H1 (cell line): ENCODE data around the gene TTC23. TPM values are rescaled to one million over a fixed set of nuclear protein-coding genes. Genes with fewer than 3 reads are reported as not detected.

ENCODE experiments used
- CTCF ChIA-PET: fragments of 300-600 bp; sonication (Branson Sonifier 250); formaldehyde crosslinking; loops from one replicate; lab custom pipeline; 2021; ENCODE audit not compliant: partially characterized antibody; lab: Charles Lee
- POLR2A ChIA-PET: fragments of 300-600 bp; sonication (Branson Sonifier 250); formaldehyde crosslinking; loops from one replicate; lab custom pipeline; 2021; ENCODE audit warnings: inconsistent platforms; ENCODE audit not compliant: partially characterized antibody; lab: Charles Lee
- DNase-seq, 2 experiments: peaks; one replicate each; pipeline versions ENCODE4 v3.0.0 to v3.0.0-alpha.2; 2010 to 2022; ENCODE audit warnings: low spot score in 2 of 2, low read depth in 1 of 2, mixed read lengths in 1 of 2
- FAIRE-seq: peaks from 2 replicates; lab custom pipeline; 2011; peaks lifted over from hg19 to GRCh38; lab: Jason Lieb, UNC
- H2AFZ ChIP-seq: 2 replicates; pipeline ENCODE4 v1.8.1; 2012; ENCODE audit warnings: low read length, inconsistent platforms
- H2AK5ac ChIP-seq: 2 replicates; pipeline ENCODE4 v1.6.1; 2013; ENCODE audit warnings: low read depth, low read length
- H2BK120ac ChIP-seq: replicated peaks from 2 replicates; pipeline ENCODE3; 2013; ENCODE audit warnings: low read depth, low read length, inconsistent platforms
- H2BK12ac ChIP-seq: 2 replicates; pipeline ENCODE4 v1.6.1; 2013; ENCODE audit warnings: low read depth, low read length
- H2BK15ac ChIP-seq: 2 replicates; pipeline ENCODE4 v1.6.1; 2013; ENCODE audit warnings: low read length
- H2BK20ac ChIP-seq: 2 replicates; pipeline ENCODE4 v1.6.1; 2013; ENCODE audit warnings: low read length
- H2BK5ac ChIP-seq: 2 replicates; pipeline ENCODE4 v1.6.1; 2013; ENCODE audit warnings: low read depth, low read length
- H3K14ac ChIP-seq: 2 replicates; pipeline ENCODE4 v1.6.1; 2013; ENCODE audit warnings: inconsistent platforms; ENCODE audit not compliant: insufficient read length
- H3K18ac ChIP-seq: 2 replicates; pipeline ENCODE4 v1.6.1; 2013; ENCODE audit warnings: low read length; ENCODE audit errors: extremely low read depth
- H3K23ac ChIP-seq: 2 replicates; pipeline ENCODE4 v1.6.1; 2013; ENCODE audit warnings: inconsistent platforms; ENCODE audit not compliant: insufficient read length
- H3K23me2 ChIP-seq: 2 replicates; pipeline ENCODE4 v1.6.1; 2013; ENCODE audit warnings: low read depth, low read length
- H3K27ac ChIP-seq: 2 replicates; pipeline ENCODE4 v1.6.1; 2011; ENCODE audit warnings: low read depth, low read length, inconsistent platforms
- H3K27me3 ChIP-seq, 4 experiments: replicated peaks in 1 of 4; 1 replicate in 1 of 4; 2 replicates in 3 of 4; pipeline versions ENCODE4 v1.6.1 to v1.8.1; 2011 to 2013; ENCODE audit warnings: low read length in 3 of 4, mild to moderate bottlenecking in 3 of 4, inconsistent platforms in 2 of 4, mixed read lengths in 2 of 4, moderate library complexity in 1 of 4; ENCODE audit not compliant: control insufficient read depth in 3 of 4, insufficient read depth in 3 of 4; ENCODE audit errors: extremely low read depth in 1 of 4
- H3K36me3 ChIP-seq, 4 experiments: 2 replicates each; pipeline versions ENCODE4 v1.6.1 to v1.8.1; 2011 to 2013; ENCODE audit warnings: mild to moderate bottlenecking in 4 of 4, low read length in 3 of 4, moderate library complexity in 2 of 4, control low read depth in 1 of 4, inconsistent platforms in 1 of 4; ENCODE audit not compliant: insufficient read depth in 4 of 4, control insufficient read depth in 2 of 4
- H3K4ac ChIP-seq: replicated peaks from 2 replicates; pipeline ENCODE3; 2013; ENCODE audit warnings: low read length, low read depth, mixed read lengths, inconsistent platforms; ENCODE audit not compliant: insufficient read length
- H3K4me1 ChIP-seq, 4 experiments: replicated peaks in 1 of 4; 1 replicate in 1 of 4; 2 replicates in 3 of 4; pipeline versions ENCODE4 v1.6.1 to v1.8.1; 2011 to 2013; ENCODE audit warnings: low read length in 3 of 4, inconsistent platforms in 2 of 4, mixed read lengths in 1 of 4; ENCODE audit not compliant: insufficient read depth in 4 of 4, control insufficient read depth in 3 of 4
- H3K4me2 ChIP-seq, 2 experiments: 2 replicates each; pipeline versions ENCODE4 v1.6.1 to v1.8.1; 2011 to 2013; ENCODE audit warnings: low read depth in 2 of 2, low read length in 2 of 2, control low read depth in 1 of 2, inconsistent platforms in 1 of 2, mild to moderate bottlenecking in 1 of 2; ENCODE audit not compliant: insufficient read depth in 1 of 2
- H3K4me3 ChIP-seq, 4 experiments: fragments of 200-600, 300-600 bp in 1 of 4; sonication (generic), shearing (Covaris generic), sonication (Bioruptor Twin) in 1 of 4; 2 replicates each; pipeline versions ENCODE4 v1.5.1 to v1.8.1; 2011 to 2016; ENCODE audit warnings: low read length in 4 of 4, low read depth in 3 of 4, control low read depth in 2 of 4, inconsistent platforms in 2 of 4, mild to moderate bottlenecking in 2 of 4, mixed read lengths in 1 of 4, moderate library complexity in 1 of 4; ENCODE audit not compliant: insufficient read depth in 2 of 4; ENCODE audit errors: extremely low read depth in 1 of 4
- H3K56ac ChIP-seq: replicated peaks from 2 replicates; pipeline ENCODE3; 2013; ENCODE audit warnings: low read depth, mild to moderate bottlenecking, mixed read lengths, low read length, inconsistent platforms; ENCODE audit not compliant: insufficient read length
- H3K79me1 ChIP-seq: 2 replicates; pipeline ENCODE4 v1.6.1; 2013; ENCODE audit warnings: low read depth, low read length, control low read depth
- H3K79me2 ChIP-seq, 2 experiments: 2 replicates each; pipeline versions ENCODE4 v1.6.1 to v1.8.1; 2012 to 2013; ENCODE audit warnings: low read length in 2 of 2, mild to moderate bottlenecking in 2 of 2, inconsistent platforms in 1 of 2; ENCODE audit not compliant: insufficient read depth in 2 of 2, control insufficient read depth in 1 of 2
- H3K9ac ChIP-seq, 4 experiments: replicated peaks in 1 of 4; 1 replicate in 1 of 4; 2 replicates in 3 of 4; pipeline versions ENCODE4 v1.6.1 to v1.8.1; 2011 to 2013; ENCODE audit warnings: low read depth in 3 of 4, low read length in 3 of 4, control low read depth in 2 of 4, mild to moderate bottlenecking in 2 of 4, moderate library complexity in 2 of 4, inconsistent platforms in 1 of 4; ENCODE audit errors: extremely low read depth in 1 of 4
- H3K9me3 ChIP-seq, 2 experiments: 2 replicates each; pipeline versions ENCODE4 v1.6.1 to v1.8.1; 2012 to 2013; ENCODE audit warnings: mild to moderate bottlenecking in 2 of 2, moderate library complexity in 2 of 2, control low read depth in 1 of 2, inconsistent platforms in 1 of 2, low read depth in 1 of 2, low read length in 1 of 2, mixed read lengths in 1 of 2; ENCODE audit not compliant: insufficient read depth in 2 of 2
- H4K20me1 ChIP-seq, 2 experiments: replicated peaks in 1 of 2; 2 replicates each; pipeline versions ENCODE3 to v1.8.1; 2011 to 2013; ENCODE audit warnings: inconsistent platforms in 2 of 2, low read length in 2 of 2, mild to moderate bottlenecking in 1 of 2; ENCODE audit not compliant: insufficient read depth in 2 of 2, control insufficient read depth in 1 of 2
- H4K5ac ChIP-seq: 2 replicates; pipeline ENCODE4 v1.6.1; 2013; ENCODE audit warnings: low read length, low read depth, mixed read lengths, inconsistent platforms; ENCODE audit not compliant: insufficient read length
- H4K8ac ChIP-seq: 2 replicates; pipeline ENCODE4 v1.8.0; 2013; ENCODE audit warnings: mild to moderate bottlenecking, moderate library complexity, low read length, inconsistent platforms; ENCODE audit not compliant: insufficient read depth; ENCODE audit errors: extremely low read depth
- H4K91ac ChIP-seq: replicated peaks from 2 replicates; pipeline ENCODE3; 2013; ENCODE audit warnings: low read length, mixed read lengths, inconsistent platforms; ENCODE audit not compliant: insufficient read length
- BRCA1 ChIP-seq: IDR thresholded peaks from 2 replicates; pipeline ENCODE4 v1.6.1; 2012; ENCODE audit warnings: low read depth, low read length, improper control_type of control experiment
- CREB1 ChIP-seq: IDR thresholded peaks from 2 replicates; pipeline ENCODE4 v1.6.1; 2012; ENCODE audit warnings: inconsistent platforms
- E2F6 ChIP-seq: IDR thresholded peaks from 2 replicates; pipeline ENCODE4 v1.6.1; 2012; ENCODE audit warnings: inconsistent platforms
- EP300 ChIP-seq, 2 experiments: IDR thresholded peaks; 1 replicate in 1 of 2; 2 replicates in 1 of 2; pipeline ENCODE4 v1.6.1; 2011 to 2012; ENCODE audit warnings: low read depth in 2 of 2, low read length in 2 of 2, mild to moderate bottlenecking in 2 of 2, borderline replicate concordance in 1 of 2, inconsistent platforms in 1 of 2, moderate library complexity in 1 of 2
- FOSL1 ChIP-seq: IDR thresholded peaks from 2 replicates; pipeline ENCODE4 v1.6.1; 2011; ENCODE audit warnings: mild to moderate bottlenecking, low read depth, low read length, moderate library complexity; ENCODE audit not compliant: insufficient read depth
- GABPA ChIP-seq: IDR thresholded peaks from 2 replicates; pipeline ENCODE4 v1.6.1; 2011; ENCODE audit warnings: mild to moderate bottlenecking, low read length, moderate library complexity, borderline replicate concordance; ENCODE audit not compliant: insufficient read depth
- GTF2F1 ChIP-seq: IDR thresholded peaks from 2 replicates; pipeline ENCODE4 v1.6.1; 2012; ENCODE audit warnings: low read depth, low read length, improper control_type of control experiment, borderline replicate concordance
- NANOG ChIP-seq: IDR thresholded peaks from 2 replicates; pipeline ENCODE4 v1.6.1; 2011; ENCODE audit warnings: low read length, low read depth, mild to moderate bottlenecking, inconsistent platforms; ENCODE audit not compliant: insufficient read depth, poor library complexity, severe bottlenecking
- POLR2AphosphoS5 ChIP-seq: IDR thresholded peaks from 2 replicates; pipeline ENCODE4 v1.6.1; 2011; ENCODE audit warnings: low read depth, low read length
- POU5F1 ChIP-seq: IDR thresholded peaks from 2 replicates; pipeline ENCODE4 v1.6.1; 2011; ENCODE audit warnings: low read depth, mild to moderate bottlenecking, low read length, moderate library complexity
- RNF2 ChIP-seq: fragments of 200-900, 300-1000 bp; sonication (generic); IDR thresholded peaks from 2 replicates; pipeline ENCODE4 v1.7.1; 2016; ENCODE audit warnings: borderline replicate concordance, low read depth, mild to moderate bottlenecking, antibody characterized with exemption, low read length; ENCODE audit not compliant: poor library complexity, severe bottlenecking; ENCODE audit errors: missing control alignments
- TEAD4 ChIP-seq: IDR thresholded peaks from 2 replicates; pipeline ENCODE4 v1.6.1; 2012; ENCODE audit warnings: low read depth, low read length, inconsistent platforms, mixed read lengths
- WGBS, 2 experiments: shearing (Covaris generic) in 1 of 2; methylation state at CpG; one replicate each; pipeline versions ENCODE4 v1.1.6 to v1.1.7; 2013 to 2015; ENCODE audit warnings: low lambda C conversion rate in 2 of 2, mixed read lengths in 2 of 2, inconsistent platforms in 1 of 2, low coverage in 1 of 2, missing lambda C conversion rate in 1 of 2; ENCODE audit not compliant: insufficient replicate concordance in 2 of 2, insufficient coverage in 1 of 2, insufficient read length in 1 of 2; ENCODE audit errors: extremely low coverage in 1 of 2, missing lambda C conversion rate in 1 of 2; 5-methylcytosine and 5-hydroxymethylcytosine counted together
- polyA plus RNA-seq, 7 experiments: library from polyadenylated mRNA; depleted of rRNA in 3 of 7; stranded (reverse) in 5 of 7; unstranded in 2 of 7; fragments of >200 nt in 5 of 7; fragments of 200-250 nt in 2 of 7; gene quantifications; 1 replicate in 5 of 7; 2 replicates in 1 of 7; 4 replicates in 1 of 7; pipeline versions ENCODE4 v1.2.1 to v1.2.3, GENCODE V29; 2011 to 2013; ENCODE audit warnings: missing spikeins in 2 of 7, mixed read lengths in 2 of 7
- total RNA-seq: library from RNA; stranded (reverse); fragmentation: NEBNext Ultra II Directional; extraction: Animal tissue kit (Norgen Biotek cat#: 25700); gene quantifications from 2 replicates; pipeline ENCODE4 v1.2.1, GENCODE V29; 2021

Gene TTC23
- total and polyA plus RNA-seq, 2 of the 8 experiments (the other 6 are each of a cell fraction or from before 2014, with no cell fraction given) = 4.8 to 23.0 TPM

GRCh38 chr15:99275525-99276128 lies 26.2 kb upstream of the TTC23 start:
- Histone ChIP-seq H3K79me2 (no peaks in the 10 kb centered on the region), H3K18ac (no peak overlapping the region), H3K36me3 (no peaks in the 10 kb centered on the region), H2BK120ac (no peak overlapping the region), H3K4ac (no peak overlapping the region), H4K91ac (no peak overlapping the region), H3K14ac (no peak overlapping the region), H3K27me3 (no peaks in the 10 kb centered on the region), H2AK5ac (no peak overlapping the region), H3K79me1 (no peaks in the 10 kb centered on the region), H3K9ac (no peak overlapping the region), H3K56ac (no peak overlapping the region), H3K9me3 (no peaks in the 10 kb centered on the region), H4K8ac (no peak overlapping the region), H2BK12ac (no peak overlapping the region), H2BK5ac (no peak overlapping the region), H3K4me2 (peak overlapping the region in 1 of 2 experiments; percentile 33; a peak in 2 of 4 replicates), H2BK15ac (no peak overlapping the region), H2BK20ac (no peak overlapping the region), H3K27ac (no peak overlapping the region), H3K23me2 (no peaks in the 10 kb centered on the region), H4K20me1 (no peaks in the 10 kb centered on the region), H3K23ac (no peak overlapping the region), H4K5ac (no peak overlapping the region), H2AFZ (no peak overlapping the region), H3K4me1 (peaks cover 0 to 6% (median 3%) of the 10 kb centered on the region in 4 experiments; a peak in 2 of 7 replicates), H3K4me3 (no peak overlapping the region)
- DNase-seq = no peak
- no peak for FAIRE-seq
- CTCF ChIA-PET = interaction anchor here (0.9 to 6.0 kb wide), 9 partner anchors 21 to 517 kb away, joined by 3 to 52 read pairs (median 4); no protein-coding TSS in a partner anchor
- WGBS, 2 experiments = 81% methylated on average over 9 of the region's 9 CpGs; no CpG with 5 or more reads in 1 of the 2 experiments
- POLR2A ChIA-PET = interaction anchor here (0.9 to 1.2 kb wide), 2 partner anchors 8 to 9 kb away, joined by 3 to 4 read pairs; no protein-coding TSS in a partner anchor
- TF ChIP-seq RNF2 (no peak), CREB1 (no peak), E2F6 (no peak), NANOG (no peak), EP300 (IDR thresholded peaks at IDR 0.05; ENCODE audit: borderline replicate concordance in 1 of 2, low read depth in 2 of 2, low read length in 2 of 2) (no peak), POLR2AphosphoS5 (no peak), POU5F1 (no peak), FOSL1 (no peak), TEAD4 (no peak), BRCA1 (no peak), GTF2F1 (no peak), GABPA (no peak)
